NCI-H774 (cell line): ENCODE data around the gene RARB.

ENCODE experiments used
- DNase-seq: peaks from one replicate; lab custom pipeline; 2025; lab: John Stamatoyannopoulos, UW

RARB gene

DNA sequence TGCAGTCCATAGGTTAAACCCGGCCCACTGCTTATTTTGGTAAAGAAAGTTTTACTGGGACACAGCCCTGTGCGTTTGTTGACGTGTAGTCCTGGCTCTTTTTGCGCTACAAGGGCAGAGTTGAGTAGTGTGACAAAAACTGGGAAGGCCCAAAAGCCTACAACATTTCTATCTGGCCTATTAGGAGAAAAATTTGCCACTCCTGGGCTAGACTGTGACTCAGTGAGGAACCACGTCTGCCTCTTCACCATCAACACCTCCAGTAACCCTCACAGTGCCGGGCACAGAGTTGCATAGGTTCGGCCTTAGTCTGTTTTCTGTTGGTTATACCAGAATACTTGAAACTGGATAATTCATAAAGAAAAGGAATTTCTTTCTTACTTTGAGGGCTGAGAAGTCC, 126.3 kb downstream of the RARB start:
- DNase-seq, result no peak

DNA sequence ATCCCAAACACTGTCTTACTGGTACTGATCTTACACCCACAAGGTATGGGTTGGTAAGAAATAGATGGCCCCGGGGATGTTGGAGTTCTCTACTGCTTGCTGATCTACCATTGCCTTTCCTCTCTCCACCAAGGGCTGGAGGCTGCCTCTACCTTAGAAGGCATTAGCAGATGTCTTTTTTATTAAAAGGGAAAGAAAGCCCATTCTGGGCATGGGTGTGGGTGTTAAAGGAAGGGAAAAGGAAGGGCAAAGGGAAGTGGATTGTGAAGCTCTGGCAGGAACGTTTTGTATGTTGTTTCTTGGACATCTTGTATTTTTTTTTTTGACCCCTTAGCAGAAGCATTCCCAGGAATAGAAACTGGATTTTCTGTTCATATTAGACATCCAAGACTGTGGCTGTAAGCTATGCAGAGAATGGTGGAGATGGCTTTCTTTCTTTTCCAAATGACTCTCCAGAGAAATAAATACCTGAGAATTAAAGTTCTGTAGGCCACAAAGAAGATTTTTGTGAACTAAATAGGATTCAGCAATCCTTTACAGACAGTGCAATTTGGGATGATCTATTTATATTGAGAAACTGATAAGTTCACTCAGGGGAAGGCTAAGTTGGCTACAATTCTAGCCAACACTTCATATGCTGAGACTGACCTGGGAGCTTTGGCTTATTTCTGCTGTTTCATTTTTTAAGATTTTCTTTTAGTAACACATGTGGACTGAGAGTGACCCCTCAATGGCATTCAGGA, 127.8 kb downstream of the RARB start:
- DNase-seq, result no peak

DNA sequence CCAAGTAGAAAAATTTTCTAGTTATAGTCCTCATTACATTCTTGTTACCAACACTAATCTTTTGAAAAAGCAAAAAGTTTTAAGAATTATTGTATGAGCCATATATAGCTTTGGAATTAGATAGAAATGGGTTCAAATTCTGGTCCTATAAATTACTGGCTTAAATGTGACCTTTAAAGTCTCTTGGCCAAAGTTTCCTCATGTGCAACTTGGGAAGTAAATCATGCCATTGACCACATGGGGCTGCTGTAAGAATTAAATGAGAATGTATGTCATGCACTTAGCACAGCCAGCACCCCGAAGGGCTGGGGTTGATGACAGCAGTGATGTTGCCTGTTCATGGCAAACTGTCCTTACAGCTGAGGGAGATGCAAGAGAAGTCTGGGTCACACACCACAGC, 128.4 kb downstream of the RARB start:
- DNase-seq, result no peak

DNA sequence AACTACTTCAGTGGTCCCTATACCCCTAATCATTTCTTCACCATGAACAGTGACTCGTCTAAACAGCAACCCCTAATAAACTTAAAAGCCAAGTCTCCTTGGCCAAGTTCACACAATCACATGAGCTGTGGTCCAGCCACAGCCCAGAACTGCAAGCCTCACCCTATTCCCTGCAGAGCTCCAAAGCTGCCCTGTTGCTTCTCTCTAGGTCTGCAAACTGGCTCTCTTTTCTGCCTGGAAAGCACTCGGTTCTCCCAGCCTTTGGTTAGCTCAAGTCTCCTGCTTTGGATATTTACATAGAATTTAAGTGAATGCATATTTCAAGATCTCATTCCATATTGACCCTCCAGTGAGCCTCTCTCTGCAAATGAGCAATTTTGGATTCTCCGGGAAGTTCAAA, 129.6 kb downstream of the RARB start:
- DNase-seq, result no peak

DNA sequence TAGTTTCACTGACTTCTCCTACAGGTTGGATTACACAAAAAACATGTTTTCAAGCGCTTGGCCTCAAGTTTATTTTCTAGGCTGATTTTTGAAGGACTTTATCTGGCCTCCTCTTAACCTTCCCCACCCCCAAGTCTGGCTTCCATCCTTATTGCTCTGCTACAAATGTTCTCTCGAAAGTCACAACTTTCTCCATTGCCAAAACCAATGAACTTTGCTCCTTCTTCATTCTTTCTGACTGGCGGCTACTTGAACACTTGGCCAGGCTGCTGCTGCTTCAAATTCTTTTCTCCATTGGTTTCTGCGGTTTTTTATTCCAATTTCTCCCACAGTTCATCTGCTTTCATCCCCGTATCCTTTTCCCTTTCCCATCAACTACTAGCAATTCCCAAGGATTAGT, 130.1 kb downstream of the RARB start:
- DNase-seq, result no peak

DNA sequence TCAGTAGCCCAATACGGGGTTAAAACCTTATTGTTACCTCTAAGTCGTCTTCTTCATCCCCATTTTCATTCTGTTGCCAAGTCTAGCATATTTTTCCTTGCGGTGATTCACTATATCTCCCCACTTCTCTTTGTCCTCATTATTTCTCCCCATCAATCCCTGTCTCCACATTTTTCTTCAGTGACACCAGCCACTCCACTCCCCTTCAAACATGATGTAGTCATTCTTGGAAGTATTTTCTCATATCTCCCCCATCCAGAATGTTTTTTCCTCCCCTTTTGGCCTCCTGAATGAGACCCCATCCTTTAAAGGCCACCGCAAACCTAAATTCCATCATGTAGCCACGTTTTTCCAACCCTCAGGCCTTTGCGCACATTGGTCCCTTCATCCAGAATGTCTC, 130.7 kb downstream of the RARB start:
- no peak for DNase-seq

DNA sequence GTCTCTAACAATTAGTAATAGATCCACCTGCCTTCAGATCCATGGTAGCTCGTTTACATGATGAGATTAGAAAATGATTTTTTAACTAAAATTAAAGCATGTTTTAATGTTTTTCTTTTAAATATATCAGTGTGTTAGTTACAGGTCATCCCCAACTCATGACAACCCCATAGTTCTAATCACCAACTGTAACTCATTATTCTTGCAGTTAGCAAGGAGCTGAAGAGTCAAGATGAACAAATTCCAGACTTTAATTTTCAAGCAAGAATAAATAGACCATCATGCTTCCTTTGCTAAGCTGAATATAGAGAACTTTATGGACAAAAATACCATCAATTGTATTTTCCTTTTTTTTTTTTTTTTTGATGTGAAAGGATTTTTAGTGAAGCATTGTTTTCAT, 135.5 kb downstream of the RARB start:
- no peak for DNase-seq

DNA sequence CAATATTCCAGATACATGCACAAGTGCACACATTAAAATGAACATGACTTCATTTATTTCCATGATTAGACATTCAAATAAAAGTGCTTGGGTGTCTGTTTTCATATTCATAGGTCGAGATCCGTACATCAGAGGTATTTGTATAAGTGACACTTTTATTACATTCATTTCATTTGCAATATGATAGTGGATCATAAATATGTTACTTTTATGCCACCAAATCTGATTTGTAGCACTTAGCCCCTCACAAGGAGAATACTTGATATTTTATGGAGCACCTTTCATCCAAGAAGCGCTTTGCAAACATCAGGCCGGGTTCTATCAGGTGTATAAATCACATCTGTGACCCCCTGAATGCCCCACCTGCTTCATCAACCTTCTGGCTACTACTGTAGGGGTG, 136.0 kb downstream of the RARB start:
- no peak for DNase-seq

DNA sequence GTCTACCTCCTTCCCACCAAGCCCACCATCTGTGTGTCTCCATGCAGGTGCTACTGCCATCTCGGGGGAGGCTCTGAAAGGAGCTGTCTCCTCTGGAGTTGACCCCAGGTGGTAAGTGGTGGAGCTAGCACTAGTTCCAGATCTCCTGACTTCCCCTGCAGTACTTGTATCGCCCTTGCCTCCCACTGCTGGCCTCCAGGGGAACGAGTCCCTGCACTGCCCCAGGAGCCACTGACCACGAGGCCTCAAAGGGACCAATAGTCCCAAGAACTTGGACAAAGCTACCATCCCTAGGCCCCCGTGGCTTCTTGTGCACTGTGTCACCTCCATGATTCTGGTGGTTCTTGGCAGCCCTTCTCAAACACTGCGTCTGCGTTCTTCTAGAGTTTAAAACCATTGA, 137.7 kb downstream of the RARB start:
- DNase-seq, result no peak

DNA sequence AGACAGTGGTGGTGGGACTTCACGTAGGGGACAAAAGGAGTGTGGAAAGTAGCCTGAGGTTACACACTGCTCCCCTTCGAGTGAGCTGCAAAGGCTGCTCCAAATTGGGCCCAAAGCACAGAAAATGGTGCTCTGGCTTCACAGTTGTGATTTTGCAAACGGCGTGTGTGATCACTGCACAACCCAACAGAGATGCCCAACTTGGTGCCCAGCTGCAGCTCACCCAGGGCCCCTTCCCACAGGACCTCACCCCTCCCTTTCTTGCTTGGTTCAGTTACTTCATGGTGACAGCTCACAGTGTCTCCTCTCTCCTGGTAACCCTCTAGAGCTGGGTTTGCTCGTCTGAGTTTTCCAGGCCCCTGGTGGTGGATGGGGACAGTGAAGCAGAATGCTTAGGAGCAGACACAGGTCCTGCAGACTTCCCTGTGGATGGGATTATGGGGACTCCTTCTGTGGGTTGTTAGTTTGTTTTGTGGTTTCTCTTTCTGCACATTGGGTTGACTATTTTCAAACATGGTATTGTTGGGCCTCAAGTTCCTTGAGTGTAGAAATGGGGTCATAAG, 138.4 kb downstream of the RARB start:
- DNase-seq, result no peak

DNA sequence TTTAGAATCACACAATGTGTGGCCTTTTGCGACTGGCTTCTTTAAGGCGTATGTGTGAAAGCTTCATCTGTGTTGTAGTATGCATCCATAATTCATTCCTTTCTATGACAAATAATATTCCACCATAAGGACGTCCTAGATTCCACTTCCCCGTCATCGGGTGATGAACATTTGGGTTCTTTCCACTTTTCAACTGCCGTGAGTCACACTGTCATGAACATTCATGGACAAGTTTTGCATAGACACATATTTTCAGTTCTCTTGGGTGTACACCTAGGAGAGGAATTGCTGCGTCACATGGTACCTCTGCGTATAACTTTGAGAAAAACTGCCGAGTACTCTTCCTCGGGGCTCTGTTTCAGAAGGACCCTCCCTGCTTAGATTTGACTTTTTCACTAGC, 139.3 kb downstream of the RARB start:
- no peak for DNase-seq

DNA sequence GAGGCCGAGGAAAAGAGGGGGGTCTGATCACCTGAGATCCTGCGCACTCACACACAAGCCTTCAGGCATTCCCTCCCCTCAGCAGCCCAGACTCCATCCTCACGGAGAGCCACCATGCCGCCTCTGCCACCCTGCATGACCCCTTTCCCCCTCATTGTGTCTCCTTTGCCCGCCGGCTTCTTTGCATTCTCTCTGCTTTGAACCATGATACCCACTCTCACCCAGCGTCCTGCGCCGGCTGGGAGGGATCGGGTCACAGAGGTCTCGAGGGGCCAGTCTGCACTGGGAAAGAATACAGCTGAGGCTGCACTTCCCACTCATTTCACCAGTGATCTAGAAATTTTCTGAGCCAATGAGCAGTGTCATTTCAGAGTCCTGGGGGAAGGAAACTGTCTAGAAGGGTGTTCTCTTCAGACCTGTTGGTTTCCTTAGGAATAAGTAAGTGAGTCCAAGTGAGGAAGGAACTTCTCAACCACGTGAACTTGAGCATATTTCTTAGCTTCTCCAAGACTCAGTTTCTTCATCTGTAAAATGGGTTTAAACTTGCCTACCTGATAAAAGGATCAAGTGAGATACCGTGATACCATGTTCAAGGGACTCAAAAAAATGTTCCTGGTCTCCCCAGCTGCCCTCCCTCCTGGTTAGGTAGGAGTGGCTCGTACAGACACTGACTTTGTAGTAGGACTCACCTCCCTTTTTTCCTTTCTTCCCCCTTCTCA, 139.9 kb downstream of the RARB start:
- no peak for DNase-seq

DNA sequence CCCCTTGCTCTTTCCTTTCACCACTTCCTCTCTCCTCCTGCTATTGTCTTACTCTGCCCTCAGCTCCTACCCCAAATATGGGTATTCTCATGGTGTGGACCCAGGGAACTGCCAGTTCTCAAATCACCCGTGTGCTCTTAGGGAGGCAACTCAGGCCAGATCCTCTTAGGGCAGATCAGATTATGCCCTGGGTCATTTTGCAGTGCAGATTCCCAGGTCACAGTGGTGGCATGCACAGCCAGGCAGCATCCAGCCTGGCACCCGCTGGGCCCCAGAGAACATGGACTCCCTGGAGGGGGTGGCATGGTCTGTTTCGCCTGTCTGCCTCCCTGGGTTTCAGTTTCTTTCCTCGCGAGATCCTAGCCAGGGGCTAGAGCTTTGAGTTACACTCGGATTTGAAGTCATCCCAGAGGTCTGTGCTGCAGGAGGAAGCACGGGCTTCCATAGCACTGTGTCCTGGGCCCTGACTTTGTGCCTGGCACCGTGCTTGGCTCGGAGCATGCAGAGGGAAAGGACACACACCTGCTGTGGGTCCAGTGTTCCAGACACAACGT, 140.5 kb downstream of the RARB start:
- DNase-seq, result no peak

DNA sequence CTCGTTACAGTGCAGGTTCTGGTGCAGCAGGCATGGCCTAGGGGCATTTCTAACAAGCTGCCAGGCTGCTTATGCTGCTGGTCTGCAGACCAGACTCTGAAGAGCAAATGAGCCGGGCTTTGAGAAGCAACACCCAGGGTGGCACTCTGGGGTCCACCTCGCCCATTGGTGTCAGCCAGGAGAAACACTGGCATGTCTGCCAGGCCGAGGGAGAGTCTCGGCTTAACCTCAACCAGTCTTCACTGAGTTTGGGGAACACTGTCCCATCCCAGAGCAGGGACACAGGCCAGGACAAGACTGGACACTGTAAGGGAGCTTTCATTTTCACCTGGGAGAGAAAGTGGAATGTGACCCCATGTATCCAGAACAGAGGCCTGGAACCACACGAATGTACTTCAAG, 143.2 kb downstream of the RARB start:
- no peak for DNase-seq

DNA sequence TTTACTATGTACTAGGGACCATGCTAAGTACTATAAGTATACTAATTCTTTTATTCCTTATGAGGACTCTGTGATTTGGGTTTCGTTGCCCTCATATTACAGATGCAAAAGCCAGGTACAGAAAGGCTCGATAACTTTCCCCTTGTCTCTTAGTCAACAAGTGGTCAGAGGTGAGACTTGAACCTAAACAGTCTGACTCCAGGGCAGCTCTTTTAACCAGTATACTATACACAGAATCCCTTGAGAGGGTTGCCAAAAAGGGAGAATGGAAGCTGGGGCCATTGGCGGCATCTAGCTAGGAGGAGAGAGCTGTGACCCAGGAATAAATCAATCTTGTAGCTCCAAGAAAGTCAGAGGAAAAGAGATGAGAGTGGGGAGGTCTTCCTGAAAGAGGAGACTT, 144.3 kb downstream of the RARB start:
- DNase-seq, result no peak

DNA sequence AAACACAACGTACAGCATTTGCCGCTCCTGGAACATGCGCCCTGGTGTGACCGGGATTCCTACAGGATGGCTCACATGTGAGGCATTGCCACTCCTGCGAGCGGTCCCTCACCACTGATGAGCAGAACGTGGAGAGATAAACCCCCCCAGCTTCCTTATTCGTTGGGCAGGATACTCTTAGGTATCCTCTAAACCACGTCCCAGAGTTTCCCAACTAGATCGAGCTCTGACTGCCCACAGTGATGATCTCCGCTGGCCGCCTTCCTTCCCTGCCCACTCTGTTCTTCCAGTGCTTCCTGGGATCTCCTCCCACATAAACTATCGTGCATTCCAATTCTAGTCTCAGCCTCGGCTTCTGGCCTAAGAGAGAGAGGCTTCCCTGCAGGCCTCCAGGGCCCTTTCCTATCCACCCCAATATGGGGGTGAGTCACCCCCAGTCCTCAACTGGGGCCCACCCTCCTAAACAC, 144.9 kb downstream of the RARB start:
- DNase-seq, result no peak

DNA sequence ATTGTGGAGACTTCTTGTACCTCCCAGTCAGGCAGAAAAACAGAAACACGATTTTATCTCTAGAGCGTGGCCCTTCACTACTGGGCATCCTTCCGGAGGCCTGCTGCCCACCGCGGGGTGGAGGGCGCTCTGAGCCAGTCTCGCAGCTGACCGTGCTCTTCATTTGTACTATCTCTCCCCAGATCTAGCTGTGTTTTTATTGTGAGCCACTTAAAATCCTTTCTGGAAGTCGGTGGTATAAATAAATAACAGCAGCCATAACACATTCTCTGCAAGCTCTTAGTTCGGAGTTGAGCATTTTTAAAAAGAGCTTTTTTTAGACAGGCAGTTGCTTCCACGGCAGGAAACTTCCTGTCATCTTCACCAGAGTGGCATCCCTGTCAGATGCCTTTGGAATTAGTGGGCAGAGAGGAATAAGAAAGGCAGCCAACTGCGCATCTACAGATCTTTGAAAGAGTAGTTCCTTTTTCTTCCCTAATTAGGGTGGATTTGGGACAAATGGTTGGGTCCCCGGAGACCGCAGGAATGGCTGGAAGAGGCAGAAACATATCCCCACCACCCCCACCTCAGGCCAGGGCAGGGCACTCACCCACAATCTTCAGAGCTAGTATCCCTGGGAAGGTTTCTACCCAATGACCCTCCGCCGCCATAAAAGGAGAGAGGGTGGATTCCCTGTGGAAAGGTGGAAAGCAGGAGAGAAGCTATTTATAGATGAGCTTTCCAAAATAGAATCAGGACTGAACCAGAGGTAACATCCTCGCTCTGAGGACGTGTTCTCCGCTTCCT, 145.5 kb downstream of the RARB start:
- no peak for DNase-seq

DNA sequence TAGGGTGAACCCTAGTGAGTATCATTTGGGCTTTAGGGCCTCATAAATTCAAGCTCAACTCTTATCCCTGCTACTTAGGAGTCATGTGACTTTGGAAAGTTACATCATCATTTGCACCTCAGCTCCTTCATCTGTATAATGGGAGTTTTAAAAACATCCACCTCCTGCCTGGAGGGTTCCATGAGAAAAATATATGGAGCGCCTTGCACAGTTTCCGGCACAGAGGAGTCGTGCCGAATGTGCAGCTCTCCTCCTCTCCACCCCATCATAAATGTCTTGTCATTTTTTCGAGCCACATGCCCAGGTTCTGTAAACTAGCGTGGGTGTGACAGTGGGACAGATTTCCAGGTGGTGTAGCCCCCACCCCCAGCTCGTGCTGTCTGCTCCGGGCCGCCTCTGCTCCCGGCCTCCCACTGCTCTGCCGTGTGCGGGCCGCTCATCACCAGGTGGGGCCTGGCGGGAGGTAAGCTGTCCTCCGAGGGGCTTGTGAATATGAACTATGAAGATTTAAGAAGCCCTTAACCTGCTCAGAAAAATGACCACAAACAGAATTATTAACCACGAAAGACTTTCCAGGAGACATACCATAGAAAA, 146.2 kb downstream of the RARB start:
- DNase-seq, result no peak

DNA sequence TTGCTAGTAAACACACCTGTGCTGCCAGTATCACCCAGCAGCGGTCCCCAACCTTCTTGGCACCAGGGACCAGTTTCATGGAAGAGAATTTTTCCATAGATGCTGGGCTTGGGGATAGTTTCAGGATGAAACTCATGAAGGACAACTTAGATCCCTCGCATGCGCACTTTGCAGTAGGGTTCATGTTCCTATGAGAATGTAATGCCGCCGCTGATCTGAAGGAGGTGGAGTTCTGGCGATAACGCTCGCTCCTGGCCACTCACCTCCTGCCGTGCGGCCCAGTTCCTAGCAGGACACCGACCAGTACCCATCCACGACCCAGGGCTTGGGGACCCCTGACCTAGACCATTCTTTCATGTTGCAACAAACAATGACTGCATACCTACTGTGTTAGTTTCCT, 146.9 kb downstream of the RARB start:
- DNase-seq, result no peak

DNA sequence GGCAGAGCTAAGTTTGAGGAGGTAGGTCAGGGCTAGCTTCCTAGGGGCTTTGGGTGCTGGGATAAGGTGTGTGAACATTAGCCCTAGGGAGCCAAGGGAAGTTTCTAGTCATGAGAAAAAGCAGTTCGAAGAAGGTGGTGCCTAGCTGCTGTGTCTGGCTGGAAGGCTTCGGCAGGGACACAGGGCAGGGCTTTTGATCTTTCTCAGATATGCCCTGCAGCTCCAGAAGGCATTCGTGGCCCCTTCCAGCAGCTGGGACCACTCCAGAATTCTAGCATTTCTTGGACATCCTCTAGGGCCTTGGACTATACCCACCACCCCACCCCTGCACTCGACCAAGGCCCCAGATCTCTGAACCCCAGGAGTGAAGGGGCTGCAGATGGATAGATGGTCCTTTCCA, 148.1 kb downstream of the RARB start:
- DNase-seq, result no peak

DNA sequence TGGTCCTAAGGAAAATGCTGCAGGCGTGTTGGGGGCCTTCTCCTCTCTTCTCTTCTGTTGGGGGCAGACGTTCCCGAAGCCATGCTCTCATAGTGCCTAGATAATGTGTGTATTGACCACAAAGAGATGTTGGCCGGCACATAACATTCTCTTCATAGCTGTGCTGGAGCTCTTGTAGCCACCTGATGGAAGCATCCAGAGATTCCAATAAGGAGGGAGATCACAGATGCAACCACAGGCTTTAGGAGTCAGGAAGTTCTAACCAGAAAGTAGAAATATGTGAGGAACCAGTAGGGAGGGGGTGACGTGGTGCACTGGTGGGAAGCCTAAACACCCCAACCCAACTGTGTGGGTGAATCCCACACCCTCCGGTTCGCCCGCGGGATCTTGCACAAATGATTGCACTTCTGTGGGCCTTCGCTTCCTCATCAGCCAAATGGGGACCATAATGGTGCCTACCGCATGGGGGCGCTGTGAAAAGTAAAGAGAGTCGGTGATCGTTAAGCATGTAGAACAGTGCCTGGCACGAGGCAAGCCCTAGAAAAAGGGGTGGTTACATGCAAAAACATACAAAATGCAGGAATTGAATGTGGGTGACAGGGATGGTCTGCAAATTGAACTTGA, 148.9 kb downstream of the RARB start:
- no peak for DNase-seq

DNA sequence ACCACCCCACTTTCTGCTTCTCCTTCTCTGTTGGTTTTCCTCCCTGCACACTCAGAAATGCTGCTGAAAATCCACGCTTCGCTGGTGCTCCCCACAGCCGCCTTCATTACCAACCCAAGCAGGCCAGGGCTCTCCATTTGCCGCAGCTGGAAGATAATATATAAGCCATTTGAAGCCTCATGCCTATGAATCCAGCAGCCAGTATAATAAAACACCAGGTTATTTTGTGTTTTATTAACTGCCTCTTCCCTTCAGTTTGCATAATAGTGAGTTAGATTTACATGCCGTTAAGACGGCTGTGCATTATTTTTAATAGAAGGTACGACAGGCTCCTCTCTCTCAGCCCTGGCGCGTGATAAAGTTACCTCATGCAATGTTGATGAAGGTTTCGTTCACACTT, 150.0 kb downstream of the RARB start:
- DNase-seq, result no peak
